B cell (primary cell): ENCODE results near the gene DGKA.

Experiments used
- CTCF ChIP-seq: fragments of 200-600 bp; IDR thresholded peaks from one replicate; pipeline ENCODE4 v1.8.0; 2022; ENCODE audit warnings: antibody characterized with exemption, mild to moderate bottlenecking
- EZH2 ChIP-seq: IDR thresholded peaks from 2 replicates; pipeline ENCODE4 v1.6.1; 2012; ENCODE audit warnings: borderline replicate concordance, low read depth, mild to moderate bottlenecking, moderate library complexity, low read length; ENCODE audit not compliant: insufficient read depth, poor library complexity, severe bottlenecking

- no peak for TF ChIP-seq CTCF
- no peak for TF ChIP-seq EZH2
Observed at GRCh38 chr12:55931780-55932550, 1.0 kb downstream of the DGKA start.
